Nucleus accumbens (tissue), 56 donors: Measurements from ENCODE around the gene SP6.

ENCODE experiments used
- DNase-seq, 56 donors: peaks; one replicate each; lab custom pipeline; 2025; lab: John Stamatoyannopoulos, UW

SP6 gene

GRCh38 chr17:47815106-47815918, 35.7 kb downstream of the SP6 start:
- DNase-seq = no peak

- DNase-seq = no peak
Observed at GRCh38 chr17:47813512-47814031, 37.4 kb downstream of the SP6 start.

GRCh38 chr17:47813077-47813476, 37.9 kb downstream of the SP6 start:
- no peak for DNase-seq

GRCh38 chr17:47812146-47812920, 38.6 kb downstream of the SP6 start:
- DNase-seq = no peak

GRCh38 chr17:47811709-47812108, 39.3 kb downstream of the SP6 start:
- DNase-seq = no peak

- DNase-seq = no peak
Observed at GRCh38 chr17:47810901-47811635, 39.9 kb downstream of the SP6 start.

GRCh38 chr17:47810200-47810821, 40.7 kb downstream of the SP6 start:
- DNase-seq = no peak

GRCh38 chr17:47808830-47809480, 42.0 kb downstream of the SP6 start:
- no peak for DNase-seq

- no peak for DNase-seq
Observed at GRCh38 chr17:47808036-47808829, 42.7 kb downstream of the SP6 start.

- no peak for DNase-seq
Observed at GRCh38 chr17:47807421-47807820, 43.5 kb downstream of the SP6 start.

GRCh38 chr17:47806913-47807255, 44.1 kb downstream of the SP6 start:
- DNase-seq = no peak

GRCh38 chr17:47806026-47806912, 44.7 kb downstream of the SP6 start:
- no peak for DNase-seq

- DNase-seq = no peak
Observed at GRCh38 chr17:47804461-47804860, 46.5 kb downstream of the SP6 start.

GRCh38 chr17:47803751-47804150, 47.2 kb downstream of the SP6 start:
- no peak for DNase-seq

- DNase-seq = no peak
Observed at GRCh38 chr17:47803201-47803600, 47.8 kb downstream of the SP6 start.

- peak in 28 of 56 donors; percentile 4 to 63 (median 14) for DNase-seq
Observed at GRCh38 chr17:47802341-47803022, 48.5 kb downstream of the SP6 start.

- DNase-seq = no peak
Observed at GRCh38 chr17:47801906-47802305, 49.1 kb downstream of the SP6 start.
